Smooth muscle cell (in vitro differentiated cells): ENCODE data around the gene ERV3-1. TPM values are rescaled to one million over a fixed set of nuclear protein-coding genes. Genes with fewer than 3 reads are reported as not detected.
"Not testable (repeated sequence)": the region's sequence is repeated elsewhere in the genome, so short reads cannot be mapped to it uniquely, and the experiment has no call there.

ENCODE experiments used
- DNase-seq: peaks from one replicate; lab custom pipeline; 2025; ENCODE audit not compliant: unreplicated experiment; lab: John Stamatoyannopoulos, UW
- H2AFZ ChIP-seq: fragments of 200-600 bp; sonication (generic); 2 replicates; pipeline ENCODE4 v1.6.0; 2016; ENCODE audit warnings: antibody characterized with exemption, low read depth, mild to moderate bottlenecking
- H3F3A ChIP-seq: fragments of 200-600 bp; sonication (generic); 2 replicates; pipeline ENCODE4 v1.6.0; 2017; ENCODE audit warnings: antibody characterized with exemption, low read depth
- H3K27ac ChIP-seq: fragments of 200-600 bp; sonication (generic); 2 replicates; pipeline ENCODE4 v1.5.1; 2016; ENCODE audit warnings: low read depth, mild to moderate bottlenecking
- H3K27me3 ChIP-seq: fragments of 200-600 bp; sonication (generic); 2 replicates; pipeline ENCODE4 v1.6.1; 2016; ENCODE audit warnings: low read depth, mild to moderate bottlenecking
- H3K36me3 ChIP-seq: fragments of 200-600 bp; sonication (generic); 2 replicates; pipeline ENCODE4 v1.5.1; 2016; ENCODE audit warnings: low read depth
- H3K4me1 ChIP-seq: fragments of 200-600 bp; sonication (generic); 2 replicates; pipeline ENCODE4 v1.5.1; 2016; ENCODE audit warnings: low read depth
- H3K4me2 ChIP-seq: fragments of 200-600 bp; sonication (generic); 2 replicates; pipeline ENCODE4 v1.6.0; 2016; ENCODE audit warnings: mild to moderate bottlenecking
- H3K4me3 ChIP-seq: fragments of 200-600 bp; sonication (generic); 2 replicates; pipeline ENCODE4 v1.5.1; 2016; ENCODE audit warnings: mild to moderate bottlenecking
- H3K79me2 ChIP-seq: fragments of 200-600 bp; sonication (generic); 2 replicates; pipeline ENCODE4 v1.6.0; 2016; ENCODE audit warnings: low read depth, mild to moderate bottlenecking
- H3K9ac ChIP-seq: fragments of 200-600 bp; sonication (generic); 2 replicates; pipeline ENCODE4 v1.6.0; 2016; ENCODE audit warnings: low read depth
- H3K9me3 ChIP-seq: fragments of 200-600 bp; sonication (generic); replicated peaks from 2 replicates; pipeline ENCODE4 v1.5.1; 2016; ENCODE audit warnings: low read depth
- H4K20me1 ChIP-seq: fragments of 200-600 bp; sonication (generic); 2 replicates; pipeline ENCODE4 v1.6.0; 2016; ENCODE audit warnings: low read depth
- CTCF ChIP-seq: fragments of 200-600 bp; sonication (generic); IDR thresholded peaks from 2 replicates; pipeline ENCODE4 v1.5.1; 2017; ENCODE audit warnings: borderline replicate concordance, mild to moderate bottlenecking, antibody characterized with exemption; ENCODE audit not compliant: insufficient read depth, poor library complexity, severe bottlenecking
- WGBS: methylation state at CpG from one replicate; pipeline ENCODE4 v1.1.7; 2016; ENCODE audit warnings: low lambda C conversion rate; 5-methylcytosine and 5-hydroxymethylcytosine counted together
- polyA plus RNA-seq: library from polyadenylated mRNA; unstranded; fragments of >200 nt; fragmentation: Nextera tagmentation; extraction: Ambion mirVana; gene quantifications from 2 replicates; pipeline ENCODE4 v1.2.1, GENCODE V29; 2016
- total RNA-seq: library from RNA; depleted of rRNA; stranded (reverse); fragments of >200 nt; gene quantifications from 2 replicates; pipeline ENCODE4 v1.2.3, GENCODE V29; 2014

Gene ERV3-1
- total and polyA plus RNA-seq, 2 experiments from 2014 or later, result 6.7 to 16.8 TPM

- Histone ChIP-seq H3K27me3 (peaks cover 28% of the 10 kb centered on the region), H3K4me3 (no peak overlapping the region), H4K20me1 (no peaks in the 10 kb centered on the region), H3K4me1 (peaks cover 7% of the 10 kb centered on the region), H3K27ac (no peak overlapping the region), H3K4me2 (no peak overlapping the region), H3K79me2 (no peaks in the 10 kb centered on the region), H2AFZ (no peak overlapping the region), H3K36me3 (no peaks in the 10 kb centered on the region), H3F3A (no peaks in the 10 kb centered on the region), H3K9ac (no peak overlapping the region), H3K9me3 (no peaks in the 10 kb centered on the region)
- DNase-seq, result no peak
- TF ChIP-seq CTCF, result peak; percentile 72
- WGBS, result 0% methylated on average over 1 of the region's 1 CpG
Measured at GRCh38 chr7:64951250-64951848, 55.1 kb downstream of the ERV3-1 start.

GRCh38 chr7:64950673-64951072 is 55.8 kb downstream of the ERV3-1 start:
- H3K4me2 ChIP-seq, H3K36me3 ChIP-seq, H3K4me1 ChIP-seq, H3K79me2 ChIP-seq, H3K4me3 ChIP-seq, H3F3A ChIP-seq, H3K27ac ChIP-seq, H3K9ac ChIP-seq, H2AFZ ChIP-seq, DNase-seq, H3K9me3 ChIP-seq, H4K20me1 ChIP-seq: not testable (repeated sequence)
- WGBS, result 84% methylated on average over 9 of the region's 9 CpGs
- H3K27me3 ChIP-seq, result peaks cover 35% of the 10 kb centered on the region

GRCh38 chr7:64948774-64949173 is 57.7 kb downstream of the ERV3-1 start:
- not testable (repeated sequence) for H3K4me3 ChIP-seq, H3K9me3 ChIP-seq, DNase-seq, H3K4me2 ChIP-seq, H3K9ac ChIP-seq, H3K79me2 ChIP-seq, H4K20me1 ChIP-seq, H3K4me1 ChIP-seq, H3F3A ChIP-seq, H3K36me3 ChIP-seq, H3K27ac ChIP-seq, H2AFZ ChIP-seq
- peaks cover 36% of the 10 kb centered on the region for H3K27me3 ChIP-seq
- 91% methylated on average over 1 of the region's 1 CpG for WGBS

GRCh38 chr7:64947252-64948000 is 59.1 kb downstream of the ERV3-1 start:
- Histone ChIP-seq H3K4me1 (peaks cover 7% of the 10 kb centered on the region), H3K4me2 (peak overlapping the region; percentile 85), H2AFZ (no peak overlapping the region), H4K20me1 (no peaks in the 10 kb centered on the region), H3K9ac (no peak overlapping the region), H3K27ac (no peak overlapping the region), H3K79me2 (no peaks in the 10 kb centered on the region), H3K9me3 (no peaks in the 10 kb centered on the region), H3K27me3 (peaks cover 36% of the 10 kb centered on the region), H3K4me3 (peak overlapping the region; percentile 45), H3K36me3 (no peaks in the 10 kb centered on the region), H3F3A (no peaks in the 10 kb centered on the region)
- no peak for TF ChIP-seq CTCF
- no peak for DNase-seq
- 11% methylated on average over 50 of the region's 59 CpGs for WGBS
